Measurements from ENCODE around the gene PTPRR.

PTPRR gene

GRCh38 chr12:70824511-70824910 lies 96.0 kb downstream of the PTPRR start:
- H3K18ac ChIP-seq (ENCODE audit: low read length) = no peak overlapping the region
- H3K4me2 ChIP-seq (ENCODE audit: low read length) = no peak overlapping the region
- no peak overlapping the region for H3K23ac ChIP-seq (ENCODE audit: low read length)
- no peaks in the 10 kb centered on the region for H3K79me2 ChIP-seq (ENCODE audit: control insufficient read depth, insufficient read depth, low read length, poor library complexity)
- H2AFZ ChIP-seq (ENCODE audit: insufficient read depth, low read length, poor library complexity) = no peak overlapping the region
- H2BK5ac ChIP-seq (ENCODE audit: low read depth, low read length, poor library complexity) = no peak overlapping the region
- no peak overlapping the region for H2AK5ac ChIP-seq (ENCODE audit: low read length)
- no peaks in the 10 kb centered on the region for H3K9me3 ChIP-seq (ENCODE audit: insufficient read depth, low read depth, low read length)
- no peak for DNase-seq
- no peak overlapping the region for H3K14ac ChIP-seq (ENCODE audit: low read length)
- no peak overlapping the region for H3K4ac ChIP-seq (ENCODE audit: low read depth, low read length)
- no peak overlapping the region for H4K8ac ChIP-seq (ENCODE audit: low read depth, low read length)
- H3K36me3 ChIP-seq (ENCODE audit: control insufficient read depth in 1 of 2, insufficient read depth in 2 of 2, low read length in 2 of 2) = no peaks in the 10 kb centered on the region
- no peak overlapping the region for H3K27ac ChIP-seq (ENCODE audit: low read depth, low read length)
- H3K4me1 ChIP-seq (ENCODE audit: control insufficient read depth in 1 of 2, insufficient read depth in 2 of 2, low read length in 2 of 2) = no peaks in the 10 kb centered on the region
- no peak overlapping the region for H3K4me3 ChIP-seq (ENCODE audit: low read depth, low read length)
- H4K12ac ChIP-seq (ENCODE audit: low read depth, low read length) = no peak overlapping the region
- no peak overlapping the region for H2BK12ac ChIP-seq (ENCODE audit: low read length)
- no peak overlapping the region for H2BK120ac ChIP-seq (ENCODE audit: insufficient read depth, low read length, poor library complexity)
- H3K9ac ChIP-seq (ENCODE audit: low read length) = no peak overlapping the region
- no peaks in the 10 kb centered on the region for H3K27me3 ChIP-seq (ENCODE audit: insufficient read depth, low read length)
- H3K79me1 ChIP-seq (ENCODE audit: low read length) = no peaks in the 10 kb centered on the region
- no peak overlapping the region for H4K91ac ChIP-seq (ENCODE audit: low read depth, low read length)
- WGBS (ENCODE audit: extremely low coverage, insufficient coverage, insufficient read length) = no CpG with 5 or more reads among the region's 4 CpGs

- peak overlapping the region; percentile 17 for H4K8ac ChIP-seq (ENCODE audit: low read depth, low read length)
Measured at GRCh38 chr12:70823182-70823976, 97.2 kb downstream of the PTPRR start.

GRCh38 chr12:70822412-70822811 lies 98.1 kb downstream of the PTPRR start:
- no peak overlapping the region for H4K12ac ChIP-seq (ENCODE audit: low read depth, low read length)
- H3K79me2 ChIP-seq (ENCODE audit: control insufficient read depth, insufficient read depth, low read length, poor library complexity) = no peaks in the 10 kb centered on the region
- no peak overlapping the region for H2BK120ac ChIP-seq (ENCODE audit: insufficient read depth, low read length, poor library complexity)
- no peak overlapping the region for H2AFZ ChIP-seq (ENCODE audit: insufficient read depth, low read length, poor library complexity)
- no peaks in the 10 kb centered on the region for H3K9me3 ChIP-seq (ENCODE audit: insufficient read depth, low read depth, low read length)
- H3K18ac ChIP-seq (ENCODE audit: low read length) = no peak overlapping the region
- no peak overlapping the region for H4K8ac ChIP-seq (ENCODE audit: low read depth, low read length)
- H3K23ac ChIP-seq (ENCODE audit: low read length) = no peak overlapping the region
- H3K27me3 ChIP-seq (ENCODE audit: insufficient read depth, low read length) = no peaks in the 10 kb centered on the region
- H3K4me1 ChIP-seq (ENCODE audit: control insufficient read depth in 1 of 2, insufficient read depth in 2 of 2, low read length in 2 of 2) = no peaks in the 10 kb centered on the region
- H3K4ac ChIP-seq (ENCODE audit: low read depth, low read length) = no peak overlapping the region
- no peaks in the 10 kb centered on the region for H3K36me3 ChIP-seq (ENCODE audit: control insufficient read depth in 1 of 2, insufficient read depth in 2 of 2, low read length in 2 of 2)
- no peak overlapping the region for H2AK5ac ChIP-seq (ENCODE audit: low read length)
- DNase-seq = no peak
- H3K9ac ChIP-seq (ENCODE audit: low read length) = no peak overlapping the region
- no peak overlapping the region for H3K27ac ChIP-seq (ENCODE audit: low read depth, low read length)
- no peak overlapping the region for H4K91ac ChIP-seq (ENCODE audit: low read depth, low read length)
- H3K4me3 ChIP-seq (ENCODE audit: low read depth, low read length) = no peak overlapping the region
- WGBS (ENCODE audit: extremely low coverage, insufficient coverage, insufficient read length) = no CpG with 5 or more reads among the region's 3 CpGs
- H3K14ac ChIP-seq (ENCODE audit: low read length) = no peak overlapping the region
- H2BK5ac ChIP-seq (ENCODE audit: low read depth, low read length, poor library complexity) = no peak overlapping the region
- no peaks in the 10 kb centered on the region for H3K79me1 ChIP-seq (ENCODE audit: low read length)
- no peak overlapping the region for H2BK12ac ChIP-seq (ENCODE audit: low read length)
- no peak overlapping the region for H3K4me2 ChIP-seq (ENCODE audit: low read length)

More at GRCh38 chr12:70823182-70823976, 97.2 kb downstream of the PTPRR start:
- H4K91ac ChIP-seq (ENCODE audit: low read depth, low read length) = peak overlapping the region; percentile 76
- H3K4me2 ChIP-seq (ENCODE audit: low read length) = no peak overlapping the region
- H3K36me3 ChIP-seq (ENCODE audit: control insufficient read depth in 1 of 2, insufficient read depth in 2 of 2, low read length in 2 of 2) = no peaks in the 10 kb centered on the region
- H4K12ac ChIP-seq (ENCODE audit: low read depth, low read length) = no peak overlapping the region
- no peaks in the 10 kb centered on the region for H3K79me1 ChIP-seq (ENCODE audit: low read length)
- no peak overlapping the region for H2AFZ ChIP-seq (ENCODE audit: insufficient read depth, low read length, poor library complexity)
- no peaks in the 10 kb centered on the region for H3K79me2 ChIP-seq (ENCODE audit: control insufficient read depth, insufficient read depth, low read length, poor library complexity)
- no peak overlapping the region for H3K4ac ChIP-seq (ENCODE audit: low read depth, low read length)
- H2BK120ac ChIP-seq (ENCODE audit: insufficient read depth, low read length, poor library complexity) = no peak overlapping the region
- no CpG with 5 or more reads among the region's 7 CpGs for WGBS (ENCODE audit: extremely low coverage, insufficient coverage, insufficient read length)
- H3K18ac ChIP-seq (ENCODE audit: low read length) = no peak overlapping the region
- no peaks in the 10 kb centered on the region for H3K9me3 ChIP-seq (ENCODE audit: insufficient read depth, low read depth, low read length)
- H3K27me3 ChIP-seq (ENCODE audit: insufficient read depth, low read length) = no peaks in the 10 kb centered on the region
- no peaks in the 10 kb centered on the region for H3K4me1 ChIP-seq (ENCODE audit: control insufficient read depth in 1 of 2, insufficient read depth in 2 of 2, low read length in 2 of 2)
- H3K9ac ChIP-seq (ENCODE audit: low read length) = no peak overlapping the region
- no peak overlapping the region for H2BK5ac ChIP-seq (ENCODE audit: low read depth, low read length, poor library complexity)
- no peak overlapping the region for H3K14ac ChIP-seq (ENCODE audit: low read length)
- no peak overlapping the region for H3K27ac ChIP-seq (ENCODE audit: low read depth, low read length)
- H3K23ac ChIP-seq (ENCODE audit: low read length) = no peak overlapping the region
- DNase-seq = no peak
- no peak overlapping the region for H3K4me3 ChIP-seq (ENCODE audit: low read depth, low read length)
- no peak overlapping the region for H2AK5ac ChIP-seq (ENCODE audit: low read length)
- peak overlapping the region; percentile 60 for H2BK12ac ChIP-seq (ENCODE audit: low read length)

GRCh38 chr12:70815971-70816391 lies 104.6 kb downstream of the PTPRR start:
- no CpG with 5 or more reads among the region's 2 CpGs for WGBS (ENCODE audit: extremely low coverage, insufficient coverage, insufficient read length)
- Histone ChIP-seq H4K8ac (ENCODE audit: low read depth, low read length) (no peak overlapping the region), H2AFZ (ENCODE audit: insufficient read depth, low read length, poor library complexity) (no peak overlapping the region), H3K27ac (ENCODE audit: low read depth, low read length) (no peak overlapping the region), H2BK5ac (ENCODE audit: low read depth, low read length, poor library complexity) (no peak overlapping the region), H4K91ac (ENCODE audit: low read depth, low read length) (no peak overlapping the region), H3K9me3 (ENCODE audit: insufficient read depth, low read depth, low read length) (no peaks in the 10 kb centered on the region), H3K79me2 (ENCODE audit: control insufficient read depth, insufficient read depth, low read length, poor library complexity) (no peaks in the 10 kb centered on the region), H3K79me1 (ENCODE audit: low read length) (no peaks in the 10 kb centered on the region), H3K4me1 (ENCODE audit: control insufficient read depth in 1 of 2, insufficient read depth in 2 of 2, low read length in 2 of 2) (no peaks in the 10 kb centered on the region), H3K27me3 (ENCODE audit: insufficient read depth, low read length) (no peaks in the 10 kb centered on the region), H3K4ac (ENCODE audit: low read depth, low read length) (no peak overlapping the region), H2BK120ac (ENCODE audit: insufficient read depth, low read length, poor library complexity) (no peak overlapping the region), H4K12ac (ENCODE audit: low read depth, low read length) (no peak overlapping the region), H2BK12ac (ENCODE audit: low read length) (no peak overlapping the region), H3K23ac (ENCODE audit: low read length) (no peak overlapping the region), H2AK5ac (ENCODE audit: low read length) (no peak overlapping the region), H3K36me3 (ENCODE audit: control insufficient read depth in 1 of 2, insufficient read depth in 2 of 2, low read length in 2 of 2) (no peaks in the 10 kb centered on the region), H3K4me3 (ENCODE audit: low read depth, low read length) (no peak overlapping the region), H3K9ac (ENCODE audit: low read length) (no peak overlapping the region), H3K14ac (ENCODE audit: low read length) (no peak overlapping the region), H3K4me2 (ENCODE audit: low read length) (no peak overlapping the region), H3K18ac (ENCODE audit: low read length) (no peak overlapping the region)
- DNase-seq = peak in 1 of 2 donors; percentile 47
